Stimulated activated naive CD4-positive, alpha-beta T cell treated with Interleukin-2 at 50 U/mL for 16 hours (primary cell): ENCODE results near the gene TRPC4AP.

Source experiments
- DNase-seq: peaks from one replicate; lab custom pipeline; 2025; lab: John Stamatoyannopoulos, UW

The TRPC4AP gene

DNA sequence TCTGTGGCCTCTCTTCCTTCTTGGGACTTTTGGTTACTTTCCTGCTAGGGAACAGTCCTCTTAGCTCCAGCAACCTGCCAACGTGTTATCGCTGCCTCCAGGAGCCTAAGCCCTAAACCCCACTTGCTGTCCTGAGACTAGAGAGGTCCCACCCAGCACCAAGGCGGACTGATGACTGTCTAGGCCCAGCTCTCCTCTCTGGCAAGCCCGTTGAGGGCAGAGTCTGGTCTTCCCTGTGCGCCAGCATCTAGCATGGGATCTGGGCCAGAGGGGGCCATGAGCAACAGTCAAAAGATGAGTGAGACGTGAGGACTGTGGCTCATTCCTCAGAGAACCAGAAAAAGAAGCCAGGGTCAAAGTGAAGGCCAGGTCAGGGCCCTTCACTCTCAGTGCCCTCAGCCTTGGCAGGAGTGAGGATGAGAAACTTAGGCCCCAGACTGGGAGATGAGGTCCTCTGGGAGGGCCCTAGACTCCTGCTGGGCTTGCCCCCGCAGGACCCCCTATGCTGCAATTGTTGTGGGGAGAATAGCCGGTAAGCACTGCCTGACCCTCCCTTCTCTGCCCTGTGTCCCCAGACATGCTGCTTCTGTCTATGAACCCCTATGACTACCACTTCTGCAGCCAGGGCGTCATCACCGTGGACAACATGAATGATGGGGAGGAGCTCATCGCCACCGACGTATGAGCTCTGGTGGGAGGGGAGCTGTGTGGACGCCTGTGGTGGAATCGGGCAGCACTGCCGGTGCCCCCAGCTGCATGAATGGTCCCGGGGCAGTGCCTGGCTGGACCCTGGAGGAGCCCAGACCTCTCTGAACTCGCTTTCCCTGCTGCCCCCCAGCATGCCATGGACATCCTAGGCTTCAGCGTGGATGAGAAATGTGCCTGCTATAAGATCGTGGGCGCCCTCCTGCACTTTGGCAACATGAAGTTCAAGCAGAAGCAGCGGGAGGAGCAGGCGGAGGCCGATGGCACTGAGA, 106.0 kb downstream of the TRPC4AP start:
- no peak for DNase-seq

DNA sequence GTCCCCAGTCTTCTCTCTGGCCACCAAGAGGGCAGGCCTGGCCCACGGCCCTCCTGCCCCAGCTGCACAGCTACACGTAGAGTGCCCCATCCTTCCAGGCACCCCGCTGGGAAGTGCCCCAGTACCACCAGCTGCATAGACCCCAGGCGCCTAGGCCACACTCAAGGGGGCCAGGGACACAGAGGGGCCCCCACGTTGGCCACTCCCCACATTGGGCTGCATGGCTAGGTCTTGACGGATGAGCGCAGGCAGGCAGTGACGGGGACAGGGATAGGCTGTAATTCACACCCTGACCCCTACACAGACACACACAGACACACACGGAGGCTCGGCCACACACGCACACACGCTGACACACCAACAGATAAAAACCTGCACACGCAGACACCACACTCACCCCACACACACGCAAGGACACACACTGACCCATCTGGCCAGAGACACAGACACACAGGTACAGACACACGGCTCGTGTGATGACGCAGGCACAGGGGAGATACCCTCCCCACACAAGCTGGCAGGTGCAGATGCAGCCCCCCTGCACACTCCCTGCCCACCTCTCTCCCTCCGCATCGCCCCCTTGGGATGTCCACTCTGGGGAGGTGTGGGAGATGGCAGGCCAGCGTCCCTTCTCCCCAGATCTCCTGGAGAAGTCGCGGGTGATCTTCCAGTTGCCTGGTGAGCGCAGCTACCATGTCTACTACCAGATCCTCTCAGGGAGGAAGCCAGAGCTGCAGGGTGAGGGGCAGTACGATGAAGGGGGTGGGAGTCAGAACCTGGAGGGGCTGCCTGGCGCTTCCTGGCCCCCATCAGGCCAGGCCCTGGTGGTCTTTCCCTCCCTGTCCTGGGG, 106.9 kb downstream of the TRPC4AP start:
- no peak for DNase-seq

DNA sequence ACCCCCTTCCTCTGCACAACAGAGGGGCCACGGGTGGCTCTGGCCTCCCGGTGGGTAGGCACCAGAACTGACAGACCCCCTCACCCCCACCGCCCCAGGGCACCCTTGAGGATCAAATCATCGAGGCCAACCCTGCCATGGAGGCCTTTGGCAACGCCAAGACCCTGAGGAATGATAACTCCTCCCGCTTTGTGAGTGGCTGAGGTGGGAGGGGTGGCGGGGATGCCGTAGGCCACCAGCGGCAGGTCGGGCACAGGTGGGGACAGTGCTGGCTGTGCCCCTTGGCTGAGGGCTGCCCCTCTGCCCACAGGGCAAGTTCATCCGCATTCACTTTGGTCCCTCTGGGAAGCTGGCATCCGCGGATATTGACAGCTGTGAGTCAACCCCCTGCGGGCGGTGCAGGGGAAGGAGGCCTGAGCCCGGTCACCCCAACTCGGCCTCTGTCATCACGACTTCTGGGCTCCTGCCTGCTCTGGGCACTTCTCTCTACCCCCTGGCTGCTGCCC, 107.8 kb downstream of the TRPC4AP start:
- no peak for DNase-seq

- DNase-seq, result no peak
Measured at GRCh38 chr20:34983995-34984735, 108.4 kb downstream of the TRPC4AP start.

DNA sequence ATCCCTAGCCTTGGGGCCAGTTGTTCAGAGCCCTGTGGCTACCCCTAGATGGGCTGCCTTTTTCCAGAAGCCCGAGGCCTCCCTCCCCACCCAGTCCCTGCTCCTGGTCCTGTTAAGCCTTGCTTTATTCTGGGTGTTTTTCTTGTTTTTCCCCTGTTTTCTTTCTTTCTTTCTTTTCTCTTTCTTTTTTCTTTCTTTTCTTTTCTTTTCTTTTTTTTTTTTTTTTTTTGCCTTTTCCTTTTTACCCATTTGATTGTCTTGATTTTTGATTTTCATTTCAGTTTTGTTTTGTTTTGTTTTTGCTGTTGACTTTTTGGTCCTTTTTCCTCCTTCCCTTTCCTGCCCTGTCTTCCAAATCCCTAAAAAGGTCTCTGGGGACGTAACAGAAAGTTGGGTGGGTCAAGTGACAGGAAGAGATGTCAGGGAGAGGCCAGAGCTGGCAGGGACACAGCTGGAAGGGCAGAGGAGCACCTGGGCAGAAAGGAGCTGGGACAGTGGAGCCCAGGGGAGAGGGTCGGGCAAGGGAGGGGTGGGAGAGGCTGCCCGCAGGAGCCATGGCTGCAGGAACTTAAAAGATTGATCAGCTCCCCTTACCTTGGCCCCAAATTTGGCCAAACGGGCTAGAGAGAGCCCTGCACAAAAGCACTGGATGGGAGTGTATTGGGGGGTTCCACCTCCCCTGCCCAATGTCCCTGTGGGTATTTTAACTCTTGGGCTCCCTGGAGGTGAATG, 109.4 kb downstream of the TRPC4AP start:
- DNase-seq, result no peak

GRCh38 chr20:34982270-34983088, 110.1 kb downstream of the TRPC4AP start:
- no peak for DNase-seq

- no peak for DNase-seq
Measured at GRCh38 chr20:34980543-34981233, 111.9 kb downstream of the TRPC4AP start.

DNA sequence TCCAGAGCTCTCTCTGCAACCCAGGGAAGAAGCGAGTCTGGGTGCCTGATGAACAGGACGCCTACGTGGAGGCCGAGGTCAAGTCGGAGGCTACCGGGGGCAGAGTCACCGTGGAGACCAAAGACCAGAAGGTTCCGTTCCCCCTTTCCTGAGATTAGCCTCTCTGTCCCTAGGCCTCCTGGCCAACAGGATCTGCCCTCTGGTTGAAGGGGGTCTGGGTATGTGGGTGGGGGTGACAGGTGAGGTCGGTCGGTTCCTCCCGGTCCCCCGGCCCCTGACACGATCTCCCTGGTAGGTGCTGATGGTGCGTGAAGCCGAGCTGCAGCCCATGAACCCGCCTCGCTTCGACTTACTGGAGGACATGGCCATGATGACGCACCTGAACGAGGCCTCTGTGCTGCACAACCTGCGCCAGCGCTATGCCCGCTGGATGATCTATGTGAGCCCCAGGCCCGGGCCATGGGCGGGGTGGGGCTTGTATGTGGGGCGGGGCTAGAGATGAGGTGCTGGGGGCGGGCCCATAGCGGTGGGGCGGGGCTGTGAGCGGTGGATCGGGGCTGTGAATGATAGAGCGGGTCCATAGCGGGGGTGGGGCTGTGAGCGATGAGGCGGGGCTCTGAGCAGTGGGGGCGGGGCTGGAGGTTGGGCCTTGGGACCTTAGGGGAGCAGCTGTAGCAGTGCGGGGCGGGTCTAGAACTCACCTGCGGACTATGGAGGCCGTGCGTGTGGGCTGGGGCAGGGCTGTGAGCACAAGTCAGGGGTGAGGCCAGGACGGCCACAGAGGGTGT, 113.0 kb downstream of the TRPC4AP start:
- DNase-seq, result no peak

- no peak for DNase-seq
Measured at GRCh38 chr20:34978092-34978744, 114.4 kb downstream of the TRPC4AP start.

- DNase-seq, result no peak
Measured at GRCh38 chr20:34977365-34978091, 115.1 kb downstream of the TRPC4AP start.

GRCh38 chr20:34976286-34976685, 116.3 kb downstream of the TRPC4AP start:
- no peak for DNase-seq

DNA sequence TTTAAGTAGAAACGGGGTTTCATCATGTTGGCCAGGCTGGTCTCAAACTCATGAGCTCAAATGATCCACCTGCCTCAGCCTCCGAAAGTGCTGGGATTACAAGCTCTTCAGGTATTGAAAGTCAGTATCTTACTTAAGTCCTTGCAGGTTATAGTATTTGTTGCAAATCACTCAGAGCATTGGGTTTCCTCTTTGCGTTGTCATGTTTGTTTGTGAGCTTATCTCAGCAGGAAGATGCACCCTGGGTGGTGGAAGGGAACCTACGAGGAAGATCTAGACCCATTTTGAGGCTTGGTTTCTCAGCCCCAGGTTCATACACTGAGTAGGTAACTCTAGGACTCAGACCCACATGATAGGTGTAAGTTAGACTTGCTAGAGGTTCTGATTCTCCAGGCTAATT, 118.4 kb downstream of the TRPC4AP start:
- DNase-seq, result no peak

GRCh38 chr20:34971561-34972235, 120.9 kb downstream of the TRPC4AP start:
- DNase-seq, result no peak

DNA sequence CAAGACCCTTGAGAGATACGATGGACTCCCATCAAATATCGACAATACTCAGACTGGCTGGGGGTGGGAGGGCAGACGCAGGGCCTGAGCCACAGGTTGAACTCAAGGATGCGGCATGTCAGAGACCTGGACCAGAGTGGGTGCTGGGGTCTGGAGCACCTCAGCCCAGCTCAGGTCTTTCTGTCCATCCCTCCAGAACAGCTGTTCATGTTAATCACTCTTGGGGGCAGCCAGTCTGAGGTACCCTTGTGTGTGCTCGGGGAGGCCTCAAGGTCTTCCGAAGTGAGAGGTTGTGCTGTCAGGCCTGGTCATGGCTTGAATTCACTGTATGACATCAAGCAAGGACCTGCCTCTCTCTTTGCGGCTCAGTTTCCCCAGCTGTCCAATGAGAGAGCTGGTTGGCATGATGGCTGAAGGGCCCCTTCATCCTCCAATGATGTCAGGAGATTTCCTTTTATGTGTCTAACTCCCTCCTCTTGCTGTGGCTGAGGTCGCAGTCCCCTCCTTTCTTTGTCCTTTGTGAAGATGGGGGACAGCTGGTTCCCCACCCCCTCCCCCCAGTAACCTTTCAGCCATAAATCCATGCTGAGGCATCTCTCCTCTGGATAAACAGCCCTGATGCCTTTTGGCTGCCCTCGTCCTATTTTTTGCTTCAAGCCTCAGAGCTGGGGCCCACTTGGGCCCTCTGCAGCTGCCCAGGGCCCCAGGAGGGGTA, 121.6 kb downstream of the TRPC4AP start:
- DNase-seq, result no peak

DNA sequence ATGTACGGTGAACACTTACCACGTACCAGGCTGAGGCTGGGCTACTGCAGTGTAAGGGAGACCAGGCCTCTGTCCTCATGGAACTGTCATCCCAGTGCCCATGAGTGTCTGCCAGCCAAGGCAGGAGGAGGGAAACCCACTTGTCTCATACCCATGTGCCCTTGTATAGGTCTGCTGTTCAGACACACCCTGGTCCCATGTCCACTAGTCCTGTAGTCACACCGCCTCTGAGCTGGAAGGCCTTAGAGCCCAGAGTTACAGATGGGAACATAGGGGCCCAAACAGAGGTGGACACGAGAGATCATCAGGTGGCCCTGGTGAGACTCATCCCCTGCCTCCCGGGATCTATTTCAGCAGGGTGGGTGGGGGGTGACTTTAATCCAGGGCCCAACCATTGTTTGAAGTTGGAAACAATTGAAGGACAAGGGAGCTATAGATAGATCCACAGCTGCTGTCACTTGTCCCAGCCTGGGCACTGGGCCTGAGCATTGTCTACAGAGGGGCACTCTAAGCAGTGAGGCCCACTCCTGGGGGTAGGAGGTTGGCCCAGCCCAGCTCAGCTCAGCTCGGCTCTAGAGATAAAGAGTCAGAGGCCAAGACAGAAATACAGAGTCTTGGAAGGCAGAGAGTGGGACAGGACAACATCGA, 122.3 kb downstream of the TRPC4AP start:
- DNase-seq, result no peak
